ENCODE measurements around the gene PDIA5. TPM values are rescaled to one million over a fixed set of nuclear protein-coding genes. Genes with fewer than 3 reads are reported as not detected.
A peak's percentile ranks its signal among the peaks of the same experiment; 100 is the strongest.

Gene PDIA5
- total RNA-seq, 1 experiment from 2014 or later: 24.3 TPM

- Histone ChIP-seq H2BK15ac (ENCODE audit: low read depth, low read length) (no peak overlapping the region), H3K79me2 (ENCODE audit: insufficient read depth, low read length) (no peaks in the 10 kb centered on the region), H3K23me2 (ENCODE audit: insufficient read length, low read depth, low read length, poor library complexity, severe bottlenecking) (no peaks in the 10 kb centered on the region), H3K79me1 (ENCODE audit: insufficient read depth, low read depth, low read length, poor library complexity, severe bottlenecking) (no peaks in the 10 kb centered on the region), H4K8ac (replicated peaks; ENCODE audit: insufficient read length, low read depth, low read length) (no peak overlapping the region), H3K23ac (ENCODE audit: insufficient read length, low read depth, low read length) (no peak overlapping the region), H3K4me1 (ENCODE audit: insufficient read depth, low read length) (no peaks in the 10 kb centered on the region), H3K4me2 (ENCODE audit: insufficient read depth, insufficient read length, low read length) (no peak overlapping the region), H4K5ac (ENCODE audit: insufficient read length, low read depth, low read length) (no peak overlapping the region), H4K20me1 (ENCODE audit: control insufficient read depth, insufficient read depth, insufficient read length) (no peaks in the 10 kb centered on the region), H2BK5ac (ENCODE audit: insufficient read length, low read length) (no peak overlapping the region), H2BK120ac (ENCODE audit: low read depth, low read length, poor library complexity, severe bottlenecking) (no peak overlapping the region), H3K27me3 (ENCODE audit: insufficient read depth, low read length) (no peaks in the 10 kb centered on the region), H3T11ph (ENCODE audit: low read length) (no peak overlapping the region), H2AK5ac (ENCODE audit: insufficient read length, low read length) (no peak overlapping the region), H3K14ac (ENCODE audit: insufficient read depth, low read length) (no peak overlapping the region), H2BK12ac (ENCODE audit: insufficient read length, low read depth, low read length) (no peak overlapping the region), H3K9ac (ENCODE audit: extremely low read depth, insufficient read length, low read length) (no peak overlapping the region), H3K9me3 (ENCODE audit: control insufficient read depth, low read depth, low read length) (no peaks in the 10 kb centered on the region), H3K18ac (ENCODE audit: insufficient read length, low read depth, low read length) (no peak overlapping the region), H3K56ac (ENCODE audit: insufficient read length, low read depth, low read length) (no peak overlapping the region), H3K27ac (ENCODE audit: insufficient read length, low read depth, low read length) (no peak overlapping the region), H4K91ac (ENCODE audit: insufficient read length, low read depth, low read length) (no peak overlapping the region), H3K4ac (ENCODE audit: low read depth, low read length) (no peak overlapping the region), H2AFZ (ENCODE audit: low read length) (no peak overlapping the region), H2BK20ac (ENCODE audit: low read depth, low read length, poor library complexity, severe bottlenecking) (no peak overlapping the region)
- Mint-ChIP-seq H3K27me3 (ENCODE audit: low read depth) (no peaks in the 10 kb centered on the region), H3K4me1 (peaks cover 3 to 12% of the 10 kb centered on the region in 2 experiments; a peak in 3 of 4 replicates), H3K9me3 (no peaks in the 10 kb centered on the region), H3K36me3 (ENCODE audit: insufficient read depth in 1 of 3, low read depth in 3 of 3) (peaks cover 10 to 40% (median 12%) of the 10 kb centered on the region in 3 experiments; a peak in 6 of 7 replicates), H3K27ac (peak overlapping the region in 1 of 3 experiments; percentile 34; a peak in 1 of 7 replicates), H3K4me3 (no peak overlapping the region)
- no CpG with 5 or more reads among the region's 7 CpGs for WGBS (ENCODE audit: extremely low coverage, insufficient read length, low lambda C conversion rate)
- TF ChIP-seq, protein P1, sequence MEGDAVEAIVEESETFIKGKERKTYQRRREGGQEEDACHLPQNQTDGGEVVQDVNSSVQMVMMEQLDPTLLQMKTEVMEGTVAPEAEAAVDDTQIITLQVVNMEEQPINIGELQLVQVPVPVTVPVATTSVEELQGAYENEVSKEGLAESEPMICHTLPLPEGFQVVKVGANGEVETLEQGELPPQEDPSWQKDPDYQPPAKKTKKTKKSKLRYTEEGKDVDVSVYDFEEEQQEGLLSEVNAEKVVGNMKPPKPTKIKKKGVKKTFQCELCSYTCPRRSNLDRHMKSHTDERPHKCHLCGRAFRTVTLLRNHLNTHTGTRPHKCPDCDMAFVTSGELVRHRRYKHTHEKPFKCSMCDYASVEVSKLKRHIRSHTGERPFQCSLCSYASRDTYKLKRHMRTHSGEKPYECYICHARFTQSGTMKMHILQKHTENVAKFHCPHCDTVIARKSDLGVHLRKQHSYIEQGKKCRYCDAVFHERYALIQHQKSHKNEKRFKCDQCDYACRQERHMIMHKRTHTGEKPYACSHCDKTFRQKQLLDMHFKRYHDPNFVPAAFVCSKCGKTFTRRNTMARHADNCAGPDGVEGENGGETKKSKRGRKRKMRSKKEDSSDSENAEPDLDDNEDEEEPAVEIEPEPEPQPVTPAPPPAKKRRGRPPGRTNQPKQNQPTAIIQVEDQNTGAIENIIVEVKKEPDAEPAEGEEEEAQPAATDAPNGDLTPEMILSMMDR (conservative IDR thresholded peaks at IDR 0.05): no peak
- DNase-seq: no peak
These were observed 62.7 kb downstream of the PDIA5 start for GRCh38 chr3:123129532-123129931.

Measured in H9 (cell line).